Lower leg skin (tissue), 3 donors: ENCODE data around the gene ETV5.

Experiments
- CTCF ChIP-seq, 3 donors: fragments of 450-650 bp; IDR thresholded peaks; one replicate each; pipeline ENCODE4 v1.5.1; 2016; ENCODE audit warnings: antibody characterized with exemption in 3 of 3, mild to moderate bottlenecking in 3 of 3, moderate library complexity in 2 of 3
- POLR2A ChIP-seq, 2 donors: fragments of 450-650 bp; IDR thresholded peaks; one replicate each; pipeline ENCODE4 v1.6.1; 2016 to 2017; ENCODE audit warnings: antibody characterized with exemption in 2 of 2, mild to moderate bottlenecking in 1 of 2, moderate library complexity in 1 of 2

- TF ChIP-seq CTCF (IDR thresholded peaks at IDR 0.05) (no peak), POLR2A (IDR thresholded peaks at IDR 0.05) (no peak)
Observed at GRCh38 chr3:186070996-186071395, 37.9 kb downstream of the ETV5 start.
